GM19395 (cell line): ENCODE data around the gene DDHD1.
"Not testable (repeated sequence)": the region's sequence is repeated elsewhere in the genome, so short reads cannot be mapped to it uniquely, and the experiment has no call there.

Experiments
- ATAC-seq: cut with Tn5 transposase; IDR thresholded peaks from one replicate; pipeline ENCODE4 v1.9.1; 2021; ENCODE audit warnings: mild to moderate bottlenecking, moderate library complexity; ENCODE audit not compliant: unreplicated experiment

Gene DDHD1

GRCh38 chr14:53109105-53110041 lies 43.8 kb downstream of the DDHD1 start:
- ATAC-seq = peak; percentile 92

GRCh38 chr14:53108292-53109104 lies 44.6 kb downstream of the DDHD1 start:
- ATAC-seq = peak; percentile 18

- ATAC-seq = no peak
These were observed 46.4 kb downstream of the DDHD1 start for GRCh38 chr14:53106768-53107167.

GRCh38 chr14:53103636-53104340 lies 49.3 kb downstream of the DDHD1 start:
- no peak for ATAC-seq

- no peak for ATAC-seq
These were observed 59.9 kb downstream of the DDHD1 start for GRCh38 chr14:53093206-53093605.

- no peak for ATAC-seq
These were observed 62.3 kb downstream of the DDHD1 start for GRCh38 chr14:53090853-53091252.

- not testable (repeated sequence) for ATAC-seq
These were observed 68.2 kb downstream of the DDHD1 start for GRCh38 chr14:53084954-53085353.

- ATAC-seq = no peak
These were observed 88.6 kb downstream of the DDHD1 start for GRCh38 chr14:53064475-53064874.

GRCh38 chr14:53062856-53063255 lies 90.3 kb downstream of the DDHD1 start:
- no peak for ATAC-seq

- no peak for ATAC-seq
These were observed 93.1 kb downstream of the DDHD1 start for GRCh38 chr14:53060046-53060445.

- peak; percentile 75 for ATAC-seq
These were observed 98.1 kb downstream of the DDHD1 start for GRCh38 chr14:53055003-53055402.

- ATAC-seq = no peak
These were observed 98.7 kb downstream of the DDHD1 start for GRCh38 chr14:53054457-53054856.

GRCh38 chr14:53048631-53049030 lies 104.5 kb downstream of the DDHD1 start:
- ATAC-seq = no peak

GRCh38 chr14:53047307-53048069 lies 105.6 kb downstream of the DDHD1 start:
- no peak for ATAC-seq

- ATAC-seq = no peak
These were observed 108.6 kb downstream of the DDHD1 start for GRCh38 chr14:53044486-53044885.

- no peak for ATAC-seq
These were observed 110.0 kb downstream of the DDHD1 start for GRCh38 chr14:53043027-53043581.

GRCh38 chr14:53042480-53042879 lies 110.6 kb downstream of the DDHD1 start:
- no peak for ATAC-seq

- no peak for ATAC-seq
These were observed 112.1 kb downstream of the DDHD1 start for GRCh38 chr14:53041067-53041466.

- ATAC-seq = no peak
These were observed 114.5 kb downstream of the DDHD1 start for GRCh38 chr14:53038629-53039028.

- no peak for ATAC-seq
These were observed 116.1 kb downstream of the DDHD1 start for GRCh38 chr14:53037016-53037415.
